Ovary (tissue), 9 donors: ENCODE results near the gene WDR83. TPM values are rescaled to one million over a fixed set of nuclear protein-coding genes. Genes with fewer than 3 reads are reported as not detected.
"Not testable (repeated sequence)": the region's sequence is repeated elsewhere in the genome, so short reads cannot be mapped to it uniquely, and the experiment has no call there.

ENCODE experiments used
- DNase-seq, 5 donors: peaks; one replicate each; pipeline ENCODE4 v3.0.0-alpha.2; 2019 to 2020
- H3K27ac ChIP-seq, 2 donors: fragments of 200-600 bp; one replicate each; pipeline versions ENCODE4 v1.5.1 to v1.8.0; 2019 to 2022
- H3K27me3 ChIP-seq: fragments of 200-600 bp; one replicate; pipeline ENCODE4 v1.8.0; 2022
- H3K36me3 ChIP-seq: fragments of 200-600 bp; sonication (generic); one replicate; pipeline ENCODE4 v1.5.1; 2019
- H3K4me1 ChIP-seq: one replicate; pipeline ENCODE4 v1.8.1; 2013; ENCODE audit warnings: mild to moderate bottlenecking, moderate library complexity; ENCODE audit not compliant: insufficient read depth
- H3K4me3 ChIP-seq: fragments of 200-600 bp; sonication (generic); one replicate; pipeline ENCODE4 v1.5.1; 2017
- H3K9me3 ChIP-seq, 2 donors: fragments of 200-600 bp in 1 of 2; sonication (generic) in 1 of 2; one replicate each; pipeline versions ENCODE4 v1.5.1 to v1.8.1; 2013 to 2019; ENCODE audit warnings: mild to moderate bottlenecking in 1 of 2, moderate library complexity in 1 of 2
- CTCF ChIP-seq, 3 donors: fragments of 450-650 bp in 2 of 3; fragments of 200-600 bp in 1 of 3; IDR thresholded peaks; one replicate each; pipeline versions ENCODE4 v1.5.1 to v1.8.0; 2016 to 2022; ENCODE audit warnings: antibody characterized with exemption in 3 of 3, mild to moderate bottlenecking in 1 of 3
- EP300 ChIP-seq: sonication (generic); formaldehyde crosslinking; IDR thresholded peaks from one replicate; pipeline ENCODE4 v1.6.1; 2017; ENCODE audit warnings: antibody characterized with exemption
- POLR2A ChIP-seq: fragments of 450-650 bp; IDR thresholded peaks from one replicate; pipeline ENCODE4 v1.6.1; 2017; ENCODE audit warnings: antibody characterized with exemption, mild to moderate bottlenecking, moderate library complexity
- WGBS, 3 donors: extraction: QIAGEN DNeasy Blood & Tissue Kit in 1 of 3; methylation state at CpG; one replicate each; pipeline versions ENCODE4 v1.1.5 to v1.1.7; 2013 to 2017; 5-methylcytosine and 5-hydroxymethylcytosine counted together
- intact Hi-C, 4 donors: fragments of 100-400 bp; cut with DNase I; formaldehyde crosslinking; loops; one replicate each; pipeline versions ENCODE4 v1.11.0 to v1.15.1; 2022 to 2023
- polyA plus RNA-seq, 2 donors: library from polyadenylated mRNA; stranded (reverse); fragments of 200-250 nt in 1 of 2; fragments of 350-450 nt in 1 of 2; fragmentation: Illumina TruSeq in 1 of 2; extraction: RNeasy Lipid Tissue Mini Kit (QIAGEN cat#74804) in 1 of 2; gene quantifications; one replicate each; pipeline ENCODE4 v1.2.3, GENCODE V29; 2013 to 2014
- total RNA-seq, 7 donors: library from RNA; depleted of rRNA in 2 of 7; stranded (reverse); fragments of >200 nt in 2 of 7; fragmentation: NEBNext Ultra II Directional in 3 of 7; extraction: Animal tissue kit (Norgen Biotek cat#: 25700) in 3 of 7; gene quantifications; one replicate each; pipeline versions ENCODE4 v1.1.0 to v1.2.4, GENCODE V29; 2016 to 2023
- donor health status: DM: no; HTN: no; CAD: no; lungs with moderate emphysema.
- donor health status: DM: no; HTN: no; CAD: no.
- donor health status: Bipolar disorder and iron deficiency.
- donor health status: DM: yes; HTN: yes; CAD: no.
- donor health status: DM: no; HTN: no; CAD: no.
- donor health status: DM: yes; HTN: yes; CAD: no.

WDR83 gene
- total and polyA plus RNA-seq, 9 donors, result 2.8 to 16.3 (median 11.9) TPM

GRCh38 chr19:12706332-12706718, 39.7 kb downstream of the WDR83 start:
- no peak for TF ChIP-seq CTCF (IDR thresholded peaks at IDR 0.05)
- TF ChIP-seq EP300, result no peak
- no peak for TF ChIP-seq POLR2A
- no peaks in the 10 kb centered on the region for H3K9me3 ChIP-seq
- DNase-seq, result no peak
- no peaks in the 10 kb centered on the region for H3K4me1 ChIP-seq
- no peak overlapping the region for H3K4me3 ChIP-seq
- no peaks in the 10 kb centered on the region for H3K27me3 ChIP-seq
- H3K27ac ChIP-seq, result no peak overlapping the region
- 83 to 91% (median 85%) methylated on average over 12 to 13 of the region's 13 CpGs for WGBS, 3 donors
- intact Hi-C loops, result no loop called here
- no peaks in the 10 kb centered on the region for H3K36me3 ChIP-seq

- H3K36me3 ChIP-seq, result no peaks in the 10 kb centered on the region
- 89 to 93% (median 92%) methylated on average over 8 of the region's 8 CpGs for WGBS, 3 donors
- no peaks in the 10 kb centered on the region for H3K27me3 ChIP-seq
- H3K27ac ChIP-seq, result no peak overlapping the region
- no peaks in the 10 kb centered on the region for H3K4me1 ChIP-seq
- intact Hi-C loops, result no loop called here
- no peak for DNase-seq
- no peak overlapping the region for H3K4me3 ChIP-seq
- no peak for TF ChIP-seq CTCF (IDR thresholded peaks at IDR 0.05)
- no peaks in the 10 kb centered on the region for H3K9me3 ChIP-seq
Observed at GRCh38 chr19:12708641-12709040, 42.0 kb downstream of the WDR83 start.

GRCh38 chr19:12711187-12711586, 44.6 kb downstream of the WDR83 start:
- TF ChIP-seq EP300, result no peak
- TF ChIP-seq CTCF (IDR thresholded peaks at IDR 0.05), result no peak
- no peak for TF ChIP-seq POLR2A
- H3K27me3 ChIP-seq, result no peaks in the 10 kb centered on the region
- no peak for DNase-seq
- H3K4me3 ChIP-seq, result no peak overlapping the region
- no peak overlapping the region for H3K27ac ChIP-seq
- no peaks in the 10 kb centered on the region for H3K36me3 ChIP-seq
- intact Hi-C loops, result no loop called here
- 87 to 89% (median 87%) methylated on average over 17 of the region's 17 CpGs for WGBS, 3 donors
- H3K4me1 ChIP-seq, result no peaks in the 10 kb centered on the region
- H3K9me3 ChIP-seq, result no peaks in the 10 kb centered on the region

- WGBS, 3 donors, result 37 to 41% (median 40%) methylated on average over 11 to 12 of the region's 14 CpGs
Observed at GRCh38 chr19:12712077-12712476, 45.5 kb downstream of the WDR83 start.

GRCh38 chr19:12713304-12713703, 46.7 kb downstream of the WDR83 start:
- H3K36me3 ChIP-seq, H3K27me3 ChIP-seq, H3K4me1 ChIP-seq, H3K27ac ChIP-seq, H3K9me3 ChIP-seq, H3K4me3 ChIP-seq, DNase-seq, intact Hi-C loops: not testable (repeated sequence)
- 91 to 95% (median 92%) methylated on average over 9 of the region's 9 CpGs for WGBS, 3 donors

More at GRCh38 chr19:12712077-12712476, 45.5 kb downstream of the WDR83 start:
- H3K4me1 ChIP-seq, H3K9me3 ChIP-seq, H3K27me3 ChIP-seq, H3K27ac ChIP-seq, H3K36me3 ChIP-seq, H3K4me3 ChIP-seq, intact Hi-C loops: not testable (repeated sequence)
- DNase-seq, result peak in 2 of 5 donors; percentile 50 to 64

GRCh38 chr19:12715102-12715501, 48.5 kb downstream of the WDR83 start:
- Histone ChIP-seq H3K4me1 (peaks cover under 1% of the 10 kb centered on the region), H3K9me3 (no peaks in the 10 kb centered on the region), H3K36me3 (no peaks in the 10 kb centered on the region), H3K4me3 (no peak overlapping the region), H3K27ac (no peak overlapping the region), H3K27me3 (no peaks in the 10 kb centered on the region)
- intact Hi-C loops, result no loop called here
- no peak for DNase-seq
- TF ChIP-seq EP300 (no peak), CTCF (IDR thresholded peaks at IDR 0.05) (no peak), POLR2A (no peak)
- WGBS, 3 donors, result 82 to 86% (median 84%) methylated on average over 15 of the region's 15 CpGs
